Ovary (tissue), 3 donors: ENCODE measurements around the gene CST9L.

Experiments
- EP300 ChIP-seq: sonication (generic); formaldehyde crosslinking; IDR thresholded peaks from one replicate; pipeline ENCODE4 v1.6.1; 2017; ENCODE audit warnings: antibody characterized with exemption
- POLR2A ChIP-seq: fragments of 450-650 bp; IDR thresholded peaks from one replicate; pipeline ENCODE4 v1.6.1; 2017; ENCODE audit warnings: antibody characterized with exemption, mild to moderate bottlenecking, moderate library complexity
- TF ChIP-seq, protein P1 (sequence below), 3 donors: fragments of 450-650 bp in 2 of 3; fragments of 200-600 bp in 1 of 3; IDR thresholded peaks; one replicate each; pipeline versions ENCODE4 v1.5.1 to v1.8.0; 2016 to 2022; ENCODE audit warnings: antibody characterized with exemption in 3 of 3, mild to moderate bottlenecking in 1 of 3
- donor health status: DM: no; HTN: no; CAD: no.

DNA sequence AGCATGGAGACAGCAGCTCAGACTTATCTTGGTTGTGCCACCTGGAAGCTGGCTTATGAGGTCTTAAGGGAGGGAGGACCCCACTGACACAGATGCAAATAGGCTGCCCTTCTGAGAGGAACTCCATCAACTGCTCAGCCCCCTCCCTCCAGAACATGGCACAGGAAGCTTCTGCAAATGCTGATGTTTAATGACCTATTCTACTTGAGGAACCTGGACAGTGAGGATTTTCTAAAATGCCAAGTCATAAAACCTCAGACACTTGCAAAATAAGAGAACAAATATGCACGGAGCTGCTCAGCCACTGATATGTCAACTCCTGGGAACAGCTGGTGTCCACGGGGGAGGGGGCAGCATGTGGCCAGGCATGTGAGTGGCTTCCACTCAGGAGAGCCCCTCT is 34.0 kb upstream of the CST9L start:
- TF ChIP-seq, protein P1, sequence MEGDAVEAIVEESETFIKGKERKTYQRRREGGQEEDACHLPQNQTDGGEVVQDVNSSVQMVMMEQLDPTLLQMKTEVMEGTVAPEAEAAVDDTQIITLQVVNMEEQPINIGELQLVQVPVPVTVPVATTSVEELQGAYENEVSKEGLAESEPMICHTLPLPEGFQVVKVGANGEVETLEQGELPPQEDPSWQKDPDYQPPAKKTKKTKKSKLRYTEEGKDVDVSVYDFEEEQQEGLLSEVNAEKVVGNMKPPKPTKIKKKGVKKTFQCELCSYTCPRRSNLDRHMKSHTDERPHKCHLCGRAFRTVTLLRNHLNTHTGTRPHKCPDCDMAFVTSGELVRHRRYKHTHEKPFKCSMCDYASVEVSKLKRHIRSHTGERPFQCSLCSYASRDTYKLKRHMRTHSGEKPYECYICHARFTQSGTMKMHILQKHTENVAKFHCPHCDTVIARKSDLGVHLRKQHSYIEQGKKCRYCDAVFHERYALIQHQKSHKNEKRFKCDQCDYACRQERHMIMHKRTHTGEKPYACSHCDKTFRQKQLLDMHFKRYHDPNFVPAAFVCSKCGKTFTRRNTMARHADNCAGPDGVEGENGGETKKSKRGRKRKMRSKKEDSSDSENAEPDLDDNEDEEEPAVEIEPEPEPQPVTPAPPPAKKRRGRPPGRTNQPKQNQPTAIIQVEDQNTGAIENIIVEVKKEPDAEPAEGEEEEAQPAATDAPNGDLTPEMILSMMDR (IDR thresholded peaks at IDR 0.05): no peak
- TF ChIP-seq EP300: no peak
- no peak for TF ChIP-seq POLR2A
